ENCODE results near the gene OSBPL1A.

The OSBPL1A gene

DNA sequence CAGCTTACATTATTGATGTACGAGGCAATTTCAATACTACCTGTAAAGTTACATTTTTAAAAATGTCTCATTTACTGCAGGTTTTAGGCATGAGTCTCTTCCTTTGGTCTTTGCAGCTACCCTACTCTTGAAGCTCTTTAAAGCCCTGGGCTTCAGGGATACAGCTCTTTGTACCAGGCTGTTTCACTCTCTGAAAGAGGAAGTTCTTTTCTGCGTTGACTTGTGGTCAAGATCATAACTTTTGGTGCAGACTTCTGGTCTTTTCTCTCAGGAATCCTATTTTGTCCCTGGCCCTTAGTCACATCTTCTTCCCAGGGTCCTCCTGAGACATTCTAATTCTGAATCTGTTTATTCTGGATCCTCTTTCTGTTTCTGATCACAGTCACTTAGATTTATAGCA lies 46.2 kb upstream of the OSBPL1A start:
- Histone ChIP-seq H3K9ac (ENCODE audit: low read length) (no peak overlapping the region), H3K4me2 (ENCODE audit: low read length) (peak overlapping the region; percentile 44), H3K9me3 (ENCODE audit: insufficient read depth, low read length) (no peaks in the 10 kb centered on the region), H3K27ac (ENCODE audit: low read length) (no peak overlapping the region), H2AFZ (ENCODE audit: low read depth, low read length) (no peak overlapping the region), H4K20me1 (ENCODE audit: insufficient read depth, low read length) (peaks cover 3% of the 10 kb centered on the region; the same call in 1 of the 2 replicates), H3K4me1 (ENCODE audit: low read length) (peaks cover 45% of the 10 kb centered on the region), H3K4me3 (ENCODE audit: low read length) (no peak overlapping the region), H3K79me2 (ENCODE audit: low read length) (no peaks in the 10 kb centered on the region), H3K27me3 (ENCODE audit: low read depth, low read length) (no peaks in the 10 kb centered on the region), H3K36me3 (replicated peaks; ENCODE audit: low read depth, low read length) (peaks cover 48% of the 10 kb centered on the region)
- TF ChIP-seq, protein P1, sequence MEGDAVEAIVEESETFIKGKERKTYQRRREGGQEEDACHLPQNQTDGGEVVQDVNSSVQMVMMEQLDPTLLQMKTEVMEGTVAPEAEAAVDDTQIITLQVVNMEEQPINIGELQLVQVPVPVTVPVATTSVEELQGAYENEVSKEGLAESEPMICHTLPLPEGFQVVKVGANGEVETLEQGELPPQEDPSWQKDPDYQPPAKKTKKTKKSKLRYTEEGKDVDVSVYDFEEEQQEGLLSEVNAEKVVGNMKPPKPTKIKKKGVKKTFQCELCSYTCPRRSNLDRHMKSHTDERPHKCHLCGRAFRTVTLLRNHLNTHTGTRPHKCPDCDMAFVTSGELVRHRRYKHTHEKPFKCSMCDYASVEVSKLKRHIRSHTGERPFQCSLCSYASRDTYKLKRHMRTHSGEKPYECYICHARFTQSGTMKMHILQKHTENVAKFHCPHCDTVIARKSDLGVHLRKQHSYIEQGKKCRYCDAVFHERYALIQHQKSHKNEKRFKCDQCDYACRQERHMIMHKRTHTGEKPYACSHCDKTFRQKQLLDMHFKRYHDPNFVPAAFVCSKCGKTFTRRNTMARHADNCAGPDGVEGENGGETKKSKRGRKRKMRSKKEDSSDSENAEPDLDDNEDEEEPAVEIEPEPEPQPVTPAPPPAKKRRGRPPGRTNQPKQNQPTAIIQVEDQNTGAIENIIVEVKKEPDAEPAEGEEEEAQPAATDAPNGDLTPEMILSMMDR (IDR thresholded peaks at IDR 0.05; ENCODE audit: low read depth, low read length), result no peak
- no peak for TF ChIP-seq EZH2phosphoT487 (IDR thresholded peaks at IDR 0.05; ENCODE audit: low read depth)

DNA sequence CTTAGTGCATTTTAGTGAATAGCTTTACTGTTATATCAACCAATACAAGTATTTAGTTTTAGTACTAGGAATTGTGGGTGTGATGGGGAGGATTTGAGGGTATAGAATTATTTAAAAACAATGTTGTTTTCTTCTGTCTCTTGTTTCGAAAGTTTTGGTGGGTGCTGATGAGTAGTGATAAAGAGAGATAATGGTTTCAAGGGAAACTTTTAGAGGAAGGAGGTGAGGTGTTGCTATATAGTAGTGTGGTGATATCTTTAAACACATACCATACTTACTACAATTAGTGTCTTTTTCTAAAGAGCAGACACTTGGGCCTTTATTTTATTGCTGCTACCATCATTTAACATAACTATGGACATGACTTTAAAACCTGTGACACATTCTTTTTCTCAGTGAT lies 39.3 kb upstream of the OSBPL1A start:
- Histone ChIP-seq H3K4me1 (ENCODE audit: low read length) (no peaks in the 10 kb centered on the region), H2AFZ (ENCODE audit: low read depth, low read length) (no peak overlapping the region), H3K27me3 (ENCODE audit: low read depth, low read length) (no peaks in the 10 kb centered on the region), H3K36me3 (replicated peaks; ENCODE audit: low read depth, low read length) (peaks cover 32% of the 10 kb centered on the region), H3K9me3 (ENCODE audit: insufficient read depth, low read length) (no peaks in the 10 kb centered on the region), H3K4me2 (ENCODE audit: low read length) (no peak overlapping the region), H3K9ac (ENCODE audit: low read length) (no peak overlapping the region), H3K4me3 (ENCODE audit: low read length) (no peak overlapping the region), H4K20me1 (ENCODE audit: insufficient read depth, low read length) (no peaks in the 10 kb centered on the region), H3K79me2 (ENCODE audit: low read length) (no peaks in the 10 kb centered on the region), H3K27ac (ENCODE audit: low read length) (no peak overlapping the region)
- no peak for TF ChIP-seq EZH2phosphoT487 (IDR thresholded peaks at IDR 0.05; ENCODE audit: low read depth)
- TF ChIP-seq, protein P1 (IDR thresholded peaks at IDR 0.05; ENCODE audit: low read depth, low read length), result no peak

DNA sequence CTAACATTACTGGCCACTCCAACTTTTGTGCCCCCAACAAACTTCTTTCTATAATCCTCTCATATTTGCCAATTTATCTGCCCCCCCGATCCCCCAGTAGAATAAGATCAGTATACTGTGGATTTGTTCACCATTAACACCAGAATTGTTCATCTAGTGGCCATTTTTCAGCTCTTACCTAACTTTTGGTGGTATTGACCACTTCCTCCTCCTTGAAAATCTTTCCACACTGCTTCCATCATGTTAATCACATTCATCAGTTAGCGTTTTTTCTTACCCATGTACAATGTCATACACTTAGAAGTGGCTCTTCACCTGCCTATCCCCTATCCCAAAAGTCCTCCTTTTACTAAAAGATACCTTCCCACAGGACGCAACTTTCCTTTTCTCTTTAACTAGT lies 35.0 kb upstream of the OSBPL1A start:
- Histone ChIP-seq H3K27ac (ENCODE audit: low read length) (no peak overlapping the region), H3K36me3 (replicated peaks; ENCODE audit: low read depth, low read length) (peaks cover 19% of the 10 kb centered on the region), H3K27me3 (ENCODE audit: low read depth, low read length) (no peaks in the 10 kb centered on the region), H3K9ac (ENCODE audit: low read length) (no peak overlapping the region), H2AFZ (ENCODE audit: low read depth, low read length) (no peak overlapping the region), H3K4me3 (ENCODE audit: low read length) (no peak overlapping the region), H3K4me2 (ENCODE audit: low read length) (no peak overlapping the region), H4K20me1 (ENCODE audit: insufficient read depth, low read length) (no peaks in the 10 kb centered on the region), H3K9me3 (ENCODE audit: insufficient read depth, low read length) (no peaks in the 10 kb centered on the region), H3K4me1 (ENCODE audit: low read length) (peaks cover 8% of the 10 kb centered on the region), H3K79me2 (ENCODE audit: low read length) (peaks cover 6% of the 10 kb centered on the region; the same call in 1 of the 2 replicates)
- TF ChIP-seq, protein P1 (IDR thresholded peaks at IDR 0.05; ENCODE audit: low read depth, low read length), result no peak
- TF ChIP-seq EZH2phosphoT487 (IDR thresholded peaks at IDR 0.05; ENCODE audit: low read depth), result no peak

DNA sequence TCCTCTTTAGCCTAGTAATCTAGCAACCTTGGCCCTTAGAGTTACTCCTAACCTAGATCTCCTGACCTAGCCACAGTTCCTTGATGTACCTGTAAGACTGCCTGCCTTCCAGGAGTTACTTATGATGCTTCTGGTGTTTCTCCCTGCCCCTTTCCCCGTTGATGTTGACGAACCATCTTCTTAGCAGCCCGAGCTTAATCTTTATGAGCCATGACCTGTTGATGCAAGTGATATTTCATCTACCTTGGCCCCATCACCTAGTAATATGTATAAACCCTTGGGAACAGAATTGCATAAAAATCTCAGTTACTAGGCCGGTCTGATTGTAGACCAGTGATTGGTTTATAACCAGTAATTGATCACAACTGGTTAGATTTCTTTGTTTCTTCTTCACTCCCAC lies 31.6 kb upstream of the OSBPL1A start:
- TF ChIP-seq, protein P1 (IDR thresholded peaks at IDR 0.05; ENCODE audit: low read depth, low read length), result no peak
- TF ChIP-seq EZH2phosphoT487 (IDR thresholded peaks at IDR 0.05; ENCODE audit: low read depth), result no peak
- Histone ChIP-seq H3K9me3 (ENCODE audit: insufficient read depth, low read length) (no peaks in the 10 kb centered on the region), H3K27ac (ENCODE audit: low read length) (no peak overlapping the region), H3K4me1 (ENCODE audit: low read length) (peaks cover 20% of the 10 kb centered on the region), H3K9ac (ENCODE audit: low read length) (no peak overlapping the region), H3K4me3 (ENCODE audit: low read length) (no peak overlapping the region), H2AFZ (ENCODE audit: low read depth, low read length) (no peak overlapping the region), H3K27me3 (ENCODE audit: low read depth, low read length) (no peaks in the 10 kb centered on the region), H3K36me3 (replicated peaks; ENCODE audit: low read depth, low read length) (peaks cover 14% of the 10 kb centered on the region), H3K4me2 (ENCODE audit: low read length) (no peak overlapping the region), H4K20me1 (ENCODE audit: insufficient read depth, low read length) (no peaks in the 10 kb centered on the region), H3K79me2 (ENCODE audit: low read length) (peaks cover 13% of the 10 kb centered on the region)

Measured in OCI-LY3 (cell line).